IMR-90 (cell line): ENCODE measurements around the gene PCMTD2.

Experiments
- BHLHE40 ChIP-seq: fragments of 150-350 bp; IDR thresholded peaks from 2 replicates; pipeline ENCODE4 v1.6.1; 2016; ENCODE audit warnings: mild to moderate bottlenecking, low read depth, low read length
- CEBPB ChIP-seq: IDR thresholded peaks from 2 replicates; pipeline ENCODE4 v1.6.1; 2012; ENCODE audit warnings: low read depth, low read length, improper control_type of control experiment
- CTCF ChIP-seq: conservative IDR thresholded peaks from 2 replicates; pipeline ENCODE4 v1.5.1; 2012; ENCODE audit warnings: mild to moderate bottlenecking, low read depth, low read length, improper control_type of control experiment
- MAZ ChIP-seq: IDR thresholded peaks from 2 replicates; pipeline ENCODE4 v1.6.1; 2012; ENCODE audit warnings: low read depth, mild to moderate bottlenecking, low read length, improper control_type of control experiment, moderate library complexity, borderline replicate concordance
- MXI1 ChIP-seq: IDR thresholded peaks from 2 replicates; pipeline ENCODE4 v1.6.1; 2012; ENCODE audit warnings: low read depth, mild to moderate bottlenecking, low read length, moderate library complexity, borderline replicate concordance
- POLR2A ChIP-seq: IDR thresholded peaks from 2 replicates; pipeline ENCODE4 v1.6.1; 2012; ENCODE audit warnings: mild to moderate bottlenecking, low read depth, low read length
- RAD21 ChIP-seq: IDR thresholded peaks from 2 replicates; pipeline ENCODE4 v1.6.1; 2012; ENCODE audit warnings: low read length, improper control_type of control experiment
- RFX5 ChIP-seq: IDR thresholded peaks from 2 replicates; pipeline ENCODE4 v1.8.0; 2012; ENCODE audit warnings: low read depth, mild to moderate bottlenecking, low read length, moderate library complexity

GRCh38 chr20:64264091-64264490, 8.5 kb downstream of the PCMTD2 start:
- TF ChIP-seq MAZ (no peak), CTCF (no peak), CEBPB (no peak), RFX5 (no peak), POLR2A (no peak), RAD21 (no peak), MXI1 (no peak), BHLHE40 (no peak)
